H1 (cell line): Measurements from ENCODE around the gene GRIA1. TPM values are rescaled to one million over a fixed set of nuclear protein-coding genes. Genes with fewer than 3 reads are reported as not detected.

Experiments used
- CTCF ChIA-PET: fragments of 300-600 bp; sonication (Branson Sonifier 250); formaldehyde crosslinking; loops from one replicate; lab custom pipeline; 2021; ENCODE audit not compliant: partially characterized antibody; lab: Charles Lee
- POLR2A ChIA-PET: fragments of 300-600 bp; sonication (Branson Sonifier 250); formaldehyde crosslinking; loops from one replicate; lab custom pipeline; 2021; ENCODE audit warnings: inconsistent platforms; ENCODE audit not compliant: partially characterized antibody; lab: Charles Lee
- DNase-seq, 2 experiments: peaks; one replicate each; pipeline versions ENCODE4 v3.0.0 to v3.0.0-alpha.2; 2010 to 2022; ENCODE audit warnings: low spot score in 2 of 2, low read depth in 1 of 2, mixed read lengths in 1 of 2
- FAIRE-seq: peaks from 2 replicates; lab custom pipeline; 2011; peaks lifted over from hg19 to GRCh38; lab: Jason Lieb, UNC
- H2AFZ ChIP-seq: 2 replicates; pipeline ENCODE4 v1.8.1; 2012; ENCODE audit warnings: low read length, inconsistent platforms
- H2AK5ac ChIP-seq: 2 replicates; pipeline ENCODE4 v1.6.1; 2013; ENCODE audit warnings: low read depth, low read length
- H2BK120ac ChIP-seq: replicated peaks from 2 replicates; pipeline ENCODE3; 2013; ENCODE audit warnings: low read depth, low read length, inconsistent platforms
- H2BK12ac ChIP-seq: 2 replicates; pipeline ENCODE4 v1.6.1; 2013; ENCODE audit warnings: low read depth, low read length
- H2BK15ac ChIP-seq: 2 replicates; pipeline ENCODE4 v1.6.1; 2013; ENCODE audit warnings: low read length
- H2BK20ac ChIP-seq: 2 replicates; pipeline ENCODE4 v1.6.1; 2013; ENCODE audit warnings: low read length
- H2BK5ac ChIP-seq: 2 replicates; pipeline ENCODE4 v1.6.1; 2013; ENCODE audit warnings: low read depth, low read length
- H3K14ac ChIP-seq: 2 replicates; pipeline ENCODE4 v1.6.1; 2013; ENCODE audit warnings: inconsistent platforms; ENCODE audit not compliant: insufficient read length
- H3K18ac ChIP-seq: 2 replicates; pipeline ENCODE4 v1.6.1; 2013; ENCODE audit warnings: low read length; ENCODE audit errors: extremely low read depth
- H3K23ac ChIP-seq: 2 replicates; pipeline ENCODE4 v1.6.1; 2013; ENCODE audit warnings: inconsistent platforms; ENCODE audit not compliant: insufficient read length
- H3K23me2 ChIP-seq: 2 replicates; pipeline ENCODE4 v1.6.1; 2013; ENCODE audit warnings: low read depth, low read length
- H3K27ac ChIP-seq: 2 replicates; pipeline ENCODE4 v1.6.1; 2011; ENCODE audit warnings: low read depth, low read length, inconsistent platforms
- H3K27me3 ChIP-seq, 4 experiments: replicated peaks in 1 of 4; 1 replicate in 1 of 4; 2 replicates in 3 of 4; pipeline versions ENCODE4 v1.6.1 to v1.8.1; 2011 to 2013; ENCODE audit warnings: low read length in 3 of 4, mild to moderate bottlenecking in 3 of 4, inconsistent platforms in 2 of 4, mixed read lengths in 2 of 4, moderate library complexity in 1 of 4; ENCODE audit not compliant: control insufficient read depth in 3 of 4, insufficient read depth in 3 of 4; ENCODE audit errors: extremely low read depth in 1 of 4
- H3K36me3 ChIP-seq, 4 experiments: 2 replicates each; pipeline versions ENCODE4 v1.6.1 to v1.8.1; 2011 to 2013; ENCODE audit warnings: mild to moderate bottlenecking in 4 of 4, low read length in 3 of 4, moderate library complexity in 2 of 4, control low read depth in 1 of 4, inconsistent platforms in 1 of 4; ENCODE audit not compliant: insufficient read depth in 4 of 4, control insufficient read depth in 2 of 4
- H3K4ac ChIP-seq: replicated peaks from 2 replicates; pipeline ENCODE3; 2013; ENCODE audit warnings: low read length, low read depth, mixed read lengths, inconsistent platforms; ENCODE audit not compliant: insufficient read length
- H3K4me1 ChIP-seq, 4 experiments: replicated peaks in 1 of 4; 1 replicate in 1 of 4; 2 replicates in 3 of 4; pipeline versions ENCODE4 v1.6.1 to v1.8.1; 2011 to 2013; ENCODE audit warnings: low read length in 3 of 4, inconsistent platforms in 2 of 4, mixed read lengths in 1 of 4; ENCODE audit not compliant: insufficient read depth in 4 of 4, control insufficient read depth in 3 of 4
- H3K4me2 ChIP-seq, 2 experiments: 2 replicates each; pipeline versions ENCODE4 v1.6.1 to v1.8.1; 2011 to 2013; ENCODE audit warnings: low read depth in 2 of 2, low read length in 2 of 2, control low read depth in 1 of 2, inconsistent platforms in 1 of 2, mild to moderate bottlenecking in 1 of 2; ENCODE audit not compliant: insufficient read depth in 1 of 2
- H3K4me3 ChIP-seq, 4 experiments: fragments of 200-600, 300-600 bp in 1 of 4; sonication (generic), shearing (Covaris generic), sonication (Bioruptor Twin) in 1 of 4; 2 replicates each; pipeline versions ENCODE4 v1.5.1 to v1.8.1; 2011 to 2016; ENCODE audit warnings: low read length in 4 of 4, low read depth in 3 of 4, control low read depth in 2 of 4, inconsistent platforms in 2 of 4, mild to moderate bottlenecking in 2 of 4, mixed read lengths in 1 of 4, moderate library complexity in 1 of 4; ENCODE audit not compliant: insufficient read depth in 2 of 4; ENCODE audit errors: extremely low read depth in 1 of 4
- H3K56ac ChIP-seq: replicated peaks from 2 replicates; pipeline ENCODE3; 2013; ENCODE audit warnings: low read depth, mild to moderate bottlenecking, mixed read lengths, low read length, inconsistent platforms; ENCODE audit not compliant: insufficient read length
- H3K79me1 ChIP-seq: 2 replicates; pipeline ENCODE4 v1.6.1; 2013; ENCODE audit warnings: low read depth, low read length, control low read depth
- H3K79me2 ChIP-seq, 2 experiments: 2 replicates each; pipeline versions ENCODE4 v1.6.1 to v1.8.1; 2012 to 2013; ENCODE audit warnings: low read length in 2 of 2, mild to moderate bottlenecking in 2 of 2, inconsistent platforms in 1 of 2; ENCODE audit not compliant: insufficient read depth in 2 of 2, control insufficient read depth in 1 of 2
- H3K9ac ChIP-seq, 4 experiments: replicated peaks in 1 of 4; 1 replicate in 1 of 4; 2 replicates in 3 of 4; pipeline versions ENCODE4 v1.6.1 to v1.8.1; 2011 to 2013; ENCODE audit warnings: low read depth in 3 of 4, low read length in 3 of 4, control low read depth in 2 of 4, mild to moderate bottlenecking in 2 of 4, moderate library complexity in 2 of 4, inconsistent platforms in 1 of 4; ENCODE audit errors: extremely low read depth in 1 of 4
- H3K9me3 ChIP-seq, 2 experiments: 2 replicates each; pipeline versions ENCODE4 v1.6.1 to v1.8.1; 2012 to 2013; ENCODE audit warnings: mild to moderate bottlenecking in 2 of 2, moderate library complexity in 2 of 2, control low read depth in 1 of 2, inconsistent platforms in 1 of 2, low read depth in 1 of 2, low read length in 1 of 2, mixed read lengths in 1 of 2; ENCODE audit not compliant: insufficient read depth in 2 of 2
- H4K20me1 ChIP-seq, 2 experiments: replicated peaks in 1 of 2; 2 replicates each; pipeline versions ENCODE3 to v1.8.1; 2011 to 2013; ENCODE audit warnings: inconsistent platforms in 2 of 2, low read length in 2 of 2, mild to moderate bottlenecking in 1 of 2; ENCODE audit not compliant: insufficient read depth in 2 of 2, control insufficient read depth in 1 of 2
- H4K5ac ChIP-seq: 2 replicates; pipeline ENCODE4 v1.6.1; 2013; ENCODE audit warnings: low read length, low read depth, mixed read lengths, inconsistent platforms; ENCODE audit not compliant: insufficient read length
- H4K8ac ChIP-seq: 2 replicates; pipeline ENCODE4 v1.8.0; 2013; ENCODE audit warnings: mild to moderate bottlenecking, moderate library complexity, low read length, inconsistent platforms; ENCODE audit not compliant: insufficient read depth; ENCODE audit errors: extremely low read depth
- H4K91ac ChIP-seq: replicated peaks from 2 replicates; pipeline ENCODE3; 2013; ENCODE audit warnings: low read length, mixed read lengths, inconsistent platforms; ENCODE audit not compliant: insufficient read length
- CTCF ChIP-seq, 3 experiments: IDR thresholded peaks; 1 replicate in 2 of 3; 2 replicates in 1 of 3; pipeline versions ENCODE4 v1.5.1 to v1.6.1; 2011; ENCODE audit warnings: low read length in 3 of 3, mild to moderate bottlenecking in 3 of 3, inconsistent platforms in 2 of 3, low read depth in 1 of 3, moderate library complexity in 1 of 3; ENCODE audit not compliant: insufficient read depth in 1 of 3; ENCODE audit errors: control extremely low read depth in 1 of 3
- MAFK ChIP-seq: IDR thresholded peaks from 2 replicates; pipeline ENCODE4 v1.6.1; 2012; ENCODE audit warnings: low read depth, mild to moderate bottlenecking, improper control_type of control experiment, low read length
- TCF12 ChIP-seq: IDR thresholded peaks from 2 replicates; pipeline ENCODE4 v1.6.1; 2011; ENCODE audit warnings: low read depth, mild to moderate bottlenecking, low read length
- WGBS, 2 experiments: shearing (Covaris generic) in 1 of 2; methylation state at CpG; one replicate each; pipeline versions ENCODE4 v1.1.6 to v1.1.7; 2013 to 2015; ENCODE audit warnings: low lambda C conversion rate in 2 of 2, mixed read lengths in 2 of 2, inconsistent platforms in 1 of 2, low coverage in 1 of 2, missing lambda C conversion rate in 1 of 2; ENCODE audit not compliant: insufficient replicate concordance in 2 of 2, insufficient coverage in 1 of 2, insufficient read length in 1 of 2; ENCODE audit errors: extremely low coverage in 1 of 2, missing lambda C conversion rate in 1 of 2; 5-methylcytosine and 5-hydroxymethylcytosine counted together
- polyA plus RNA-seq, 7 experiments: library from polyadenylated mRNA; depleted of rRNA in 3 of 7; stranded (reverse) in 5 of 7; unstranded in 2 of 7; fragments of >200 nt in 5 of 7; fragments of 200-250 nt in 2 of 7; gene quantifications; 1 replicate in 5 of 7; 2 replicates in 1 of 7; 4 replicates in 1 of 7; pipeline versions ENCODE4 v1.2.1 to v1.2.3, GENCODE V29; 2011 to 2013; ENCODE audit warnings: missing spikeins in 2 of 7, mixed read lengths in 2 of 7
- total RNA-seq: library from RNA; stranded (reverse); fragmentation: NEBNext Ultra II Directional; extraction: Animal tissue kit (Norgen Biotek cat#: 25700); gene quantifications from 2 replicates; pipeline ENCODE4 v1.2.1, GENCODE V29; 2021

The GRIA1 gene
- total and polyA plus RNA-seq, 2 of the 8 experiments (the other 6 are each of a cell fraction or from before 2014, with no cell fraction given), result 0.97 to 2.5 TPM

GRCh38 chr5:153463806-153464205 is 26.7 kb upstream of the GRIA1 start:
- no peak overlapping the region for H3K18ac ChIP-seq
- DNase-seq (no peak), FAIRE-seq (no peak)
- no peak overlapping the region for H3K56ac ChIP-seq
- no peaks in the 10 kb centered on the region for H3K36me3 ChIP-seq
- H4K8ac ChIP-seq, result no peak overlapping the region
- no peaks in the 10 kb centered on the region for H3K27me3 ChIP-seq
- H3K27ac ChIP-seq, result no peak overlapping the region
- H3K23me2 ChIP-seq, result no peaks in the 10 kb centered on the region
- no peak overlapping the region for H2BK12ac ChIP-seq
- H3K9ac ChIP-seq, result no peak overlapping the region
- H3K4ac ChIP-seq, result no peak overlapping the region
- no peak overlapping the region for H2BK120ac ChIP-seq
- no peak overlapping the region for H3K4me3 ChIP-seq
- H4K5ac ChIP-seq, result no peak overlapping the region
- no peaks in the 10 kb centered on the region for H3K4me1 ChIP-seq
- H3K14ac ChIP-seq, result no peak overlapping the region
- H3K4me2 ChIP-seq, result no peak overlapping the region
- no peak overlapping the region for H2AK5ac ChIP-seq
- WGBS, 2 experiments, result 92% methylated on average over 2 of the region's 2 CpGs; no CpG with 5 or more reads in 1 of the 2 experiments
- no peak overlapping the region for H2BK15ac ChIP-seq
- H3K23ac ChIP-seq, result no peak overlapping the region
- no peak for TF ChIP-seq CTCF (IDR thresholded peaks at IDR 0.05; ENCODE audit: control extremely low read depth in 1 of 3, insufficient read depth in 1 of 3, low read depth in 1 of 3, low read length in 3 of 3)
- no peak for TF ChIP-seq TCF12
- no peak for TF ChIP-seq MAFK
- H2BK5ac ChIP-seq, result no peak overlapping the region
- no peak overlapping the region for H2BK20ac ChIP-seq
- no peak overlapping the region for H2AFZ ChIP-seq
- ChIA-PET POLR2A (no interaction called here), CTCF (no interaction called here)
- H4K20me1 ChIP-seq, result no peaks in the 10 kb centered on the region
- no peaks in the 10 kb centered on the region for H3K79me2 ChIP-seq
- H4K91ac ChIP-seq, result no peak overlapping the region
- no peaks in the 10 kb centered on the region for H3K79me1 ChIP-seq
- 0 out of 4 replicates have a peak, but pooled peaks cover 0 to 4% of the 10 kb centered on the region in 2 experiments for H3K9me3 ChIP-seq
